HG02870 (cell line): ENCODE results near the gene MAN1C1.
A peak's percentile ranks its signal among the peaks of the same experiment; 100 is the strongest.
"Not testable (repeated sequence)": the region's sequence is repeated elsewhere in the genome, so short reads cannot be mapped to it uniquely, and the experiment has no call there.

ENCODE experiments used
- ATAC-seq: cut with Tn5 transposase; IDR thresholded peaks from one replicate; pipeline ENCODE4 v1.9.1; 2021; ENCODE audit warnings: mild to moderate bottlenecking, moderate library complexity; ENCODE audit not compliant: unreplicated experiment

Gene MAN1C1

GRCh38 chr1:25581764-25582163 is 34.8 kb upstream of the MAN1C1 start:
- no peak for ATAC-seq

GRCh38 chr1:25583519-25584370 is 32.8 kb upstream of the MAN1C1 start:
- ATAC-seq: no peak

- no peak for ATAC-seq
Measured at GRCh38 chr1:25586181-25586588, 30.4 kb upstream of the MAN1C1 start.

- ATAC-seq: no peak
Measured at GRCh38 chr1:25587290-25587689, 29.3 kb upstream of the MAN1C1 start.

GRCh38 chr1:25588224-25588623 is 28.4 kb upstream of the MAN1C1 start:
- ATAC-seq: not testable (repeated sequence)

GRCh38 chr1:25588786-25589185 is 27.8 kb upstream of the MAN1C1 start:
- ATAC-seq: not testable (repeated sequence)

GRCh38 chr1:25590096-25590824 is 26.3 kb upstream of the MAN1C1 start:
- no peak for ATAC-seq

GRCh38 chr1:25593861-25594260 is 22.7 kb upstream of the MAN1C1 start:
- ATAC-seq: no peak

GRCh38 chr1:25594971-25595370 is 21.6 kb upstream of the MAN1C1 start:
- no peak for ATAC-seq

GRCh38 chr1:25596641-25597040 is 19.9 kb upstream of the MAN1C1 start:
- ATAC-seq: not testable (repeated sequence)

GRCh38 chr1:25598879-25599278 is 17.7 kb upstream of the MAN1C1 start:
- no peak for ATAC-seq

- ATAC-seq: no peak
Measured at GRCh38 chr1:25599969-25600610, 16.5 kb upstream of the MAN1C1 start.

- ATAC-seq: not testable (repeated sequence)
Measured at GRCh38 chr1:25600971-25601699, 15.5 kb upstream of the MAN1C1 start.

- not testable (repeated sequence) for ATAC-seq
Measured at GRCh38 chr1:25603779-25604538, 12.6 kb upstream of the MAN1C1 start.

GRCh38 chr1:25607123-25607522 is 9.5 kb upstream of the MAN1C1 start:
- ATAC-seq: no peak

- ATAC-seq: peak; percentile 47
Measured at GRCh38 chr1:25608488-25609178, 8.0 kb upstream of the MAN1C1 start.

- ATAC-seq: no peak
Measured at GRCh38 chr1:25609921-25610320, 6.7 kb upstream of the MAN1C1 start.

GRCh38 chr1:25610822-25611630 is 5.6 kb upstream of the MAN1C1 start:
- ATAC-seq: no peak

GRCh38 chr1:25611843-25612242 is 4.7 kb upstream of the MAN1C1 start:
- no peak for ATAC-seq
